GM21529 (cell line): ENCODE data around the gene DECR2.

Experiments
- ATAC-seq: cut with Tn5 transposase; IDR thresholded peaks from one replicate; pipeline ENCODE4 v1.9.1; 2021; ENCODE audit not compliant: unreplicated experiment

Gene DECR2

GRCh38 chr16:364595-365491, 36.8 kb upstream of the DECR2 start:
- no peak for ATAC-seq

- no peak for ATAC-seq
These were observed 35.2 kb upstream of the DECR2 start for GRCh38 chr16:366476-366875.

- no peak for ATAC-seq
These were observed 34.3 kb upstream of the DECR2 start for GRCh38 chr16:367333-367903.

- ATAC-seq = no peak
These were observed 33.1 kb upstream of the DECR2 start for GRCh38 chr16:368388-369158.

GRCh38 chr16:369275-369865, 32.3 kb upstream of the DECR2 start:
- no peak for ATAC-seq

- ATAC-seq = no peak
These were observed 31.7 kb upstream of the DECR2 start for GRCh38 chr16:369866-370436.

GRCh38 chr16:370443-370842, 31.2 kb upstream of the DECR2 start, which contains the start of gene MRPL28:
MRPL28 (minus strand) TSS chr16:370538; CDS start chr16:370218, 320 bp downstream.
- ATAC-seq = peak; percentile 83

- ATAC-seq = no peak
These were observed 30.6 kb upstream of the DECR2 start for GRCh38 chr16:370979-371514.

GRCh38 chr16:371515-372301, 30.0 kb upstream of the DECR2 start:
- ATAC-seq = no peak

- no peak for ATAC-seq
These were observed 29.2 kb upstream of the DECR2 start for GRCh38 chr16:372302-372983.

GRCh38 chr16:373020-373598, 28.6 kb upstream of the DECR2 start:
- no peak for ATAC-seq

- ATAC-seq = no peak
These were observed 27.7 kb upstream of the DECR2 start for GRCh38 chr16:373848-374615.

- no peak for ATAC-seq
These were observed 27.1 kb upstream of the DECR2 start for GRCh38 chr16:374616-374926.

GRCh38 chr16:375212-375611, 26.5 kb upstream of the DECR2 start:
- ATAC-seq = no peak

- ATAC-seq = no peak
These were observed 25.5 kb upstream of the DECR2 start for GRCh38 chr16:375927-376816.

- ATAC-seq = no peak
These were observed 24.8 kb upstream of the DECR2 start for GRCh38 chr16:376817-377418.

- ATAC-seq = no peak
These were observed 24.2 kb upstream of the DECR2 start for GRCh38 chr16:377419-377951.
